ENCODE measurements around the gene DPYSL3. TPM values are rescaled to one million over a fixed set of nuclear protein-coding genes. Genes with fewer than 3 reads are reported as not detected.

DPYSL3 gene
- total and polyA plus RNA-seq, 4 donors, result 0.35 to 3.6 (median 1.7) TPM

- TF ChIP-seq REST (IDR thresholded peaks at IDR 0.05) (no peak), FOXA1 (IDR thresholded peaks at IDR 0.05) (no peak), EGR1 (IDR thresholded peaks at IDR 0.05; ENCODE audit: low read depth in 2 of 2) (no peak), HNF4A (conservative IDR thresholded peaks at IDR 0.05) (no peak), SP1 (IDR thresholded peaks at IDR 0.05) (no peak), RAD21 (IDR thresholded peaks at IDR 0.05) (no peak), FOXA2 (IDR thresholded peaks at IDR 0.05) (no peak), ZBTB33 (IDR thresholded peaks at IDR 0.05) (no peak), YY1 (IDR thresholded peaks at IDR 0.05) (no peak), TAF1 (conservative IDR thresholded peaks at IDR 0.05) (no peak), GABPA (IDR thresholded peaks at IDR 0.05 in 1 of 2, conservative IDR thresholded peaks at IDR 0.05 in 1 of 2) (no peak), HNF4G (IDR thresholded peaks at IDR 0.05) (no peak)
These were observed 12.6 kb upstream of the DPYSL3 start (continued) for GRCh38 chr5:147522435-147522834.

- Histone ChIP-seq H3K9ac (ENCODE audit: low read depth in 1 of 2, low read length in 2 of 2) (no peak overlapping the region), H3K27ac (ENCODE audit: low read depth in 1 of 2, low read length in 2 of 2) (no peak overlapping the region), H3K27me3 (ENCODE audit: control insufficient read depth in 4 of 4, insufficient read depth in 4 of 4, low read length in 3 of 4) (peaks cover 0 to 5% (median under 1%) of the 10 kb centered on the region in 4 donors), H3K4me1 (ENCODE audit: control insufficient read depth in 4 of 4, insufficient read depth in 4 of 4, low read length in 3 of 4) (no peaks in the 10 kb centered on the region), H3K9me3 (ENCODE audit: control insufficient read depth in 4 of 4, low read length in 3 of 4) (no peaks in the 10 kb centered on the region), H3K4me3 (ENCODE audit: low read depth in 1 of 3, low read length in 3 of 3) (no peak overlapping the region), H3K36me3 (ENCODE audit: control insufficient read depth in 4 of 4, insufficient read depth in 3 of 4, low read depth in 1 of 4, low read length in 3 of 4) (no peaks in the 10 kb centered on the region)
- DNase-seq (ENCODE audit: low spot score), result no peak
- 43% methylated on average over 1 of the region's 1 CpG for WGBS
- no peak for TF ChIP-seq SP1 (IDR thresholded peaks at IDR 0.05)
- no peak for TF ChIP-seq ATF3 (IDR thresholded peaks at IDR 0.05)
- TF ChIP-seq FOXA1 (IDR thresholded peaks at IDR 0.05), result no peak
- TF ChIP-seq NR2F2 (IDR thresholded peaks at IDR 0.05), result no peak
- TF ChIP-seq RXRA (IDR thresholded peaks at IDR 0.05), result no peak
- TF ChIP-seq FOXA2 (IDR thresholded peaks at IDR 0.05), result no peak
These were observed 10.6 kb upstream of the DPYSL3 start for GRCh38 chr5:147520450-147520849.

GRCh38 chr5:147519380-147519779 is 9.5 kb upstream of the DPYSL3 start:
- TF ChIP-seq TAF1 (conservative IDR thresholded peaks at IDR 0.05) (no peak), RXRA (IDR thresholded peaks at IDR 0.05) (no peak), NR2F2 (IDR thresholded peaks at IDR 0.05) (no peak), FOXA2 (IDR thresholded peaks at IDR 0.05) (no peak), RAD21 (IDR thresholded peaks at IDR 0.05) (no peak), MAX (IDR thresholded peaks at IDR 0.05) (no peak), SP1 (IDR thresholded peaks at IDR 0.05) (no peak)

More at GRCh38 chr5:147519380-147519779, 9.5 kb upstream of the DPYSL3 start:
- no peaks in the 10 kb centered on the region for H3K4me1 ChIP-seq (ENCODE audit: control insufficient read depth in 4 of 4, insufficient read depth in 4 of 4, low read length in 3 of 4)
- 28% methylated on average over 1 of the region's 1 CpG for WGBS
- no peaks in the 10 kb centered on the region for H3K36me3 ChIP-seq (ENCODE audit: control insufficient read depth in 4 of 4, insufficient read depth in 3 of 4, low read depth in 1 of 4, low read length in 3 of 4)
- no peak overlapping the region for H3K27ac ChIP-seq (ENCODE audit: low read depth in 1 of 2, low read length in 2 of 2)
- no peaks in the 10 kb centered on the region for H3K9me3 ChIP-seq (ENCODE audit: control insufficient read depth in 4 of 4, low read length in 3 of 4)
- no peak overlapping the region for H3K9ac ChIP-seq (ENCODE audit: low read depth in 1 of 2, low read length in 2 of 2)
- DNase-seq (ENCODE audit: low spot score), result no peak
- H3K4me3 ChIP-seq (ENCODE audit: low read depth in 1 of 3, low read length in 3 of 3), result no peak overlapping the region
- H3K27me3 ChIP-seq (ENCODE audit: control insufficient read depth in 4 of 4, insufficient read depth in 4 of 4, low read length in 3 of 4), result peaks cover 0 to 5% (median under 1%) of the 10 kb centered on the region in 4 donors

Measured in liver (tissue), 9 donors.